ENCODE data around the gene GLIS2.

- TF ChIP-seq CTCF (IDR thresholded peaks at IDR 0.05; ENCODE audit: low read length) (no peak), EZH2 (IDR thresholded peaks at IDR 0.05; ENCODE audit: borderline replicate concordance, low read length) (no peak)
Measured at GRCh38 chr16:4381072-4381934, 65.4 kb downstream of the GLIS2 start.

Data from OCI-LY1 (cell line).